Urinary bladder (tissue), 4 donors: ENCODE measurements around the gene TUBA3D. TPM values are rescaled to one million over a fixed set of nuclear protein-coding genes. Genes with fewer than 3 reads are reported as not detected.
"Not testable (repeated sequence)": the region's sequence is repeated elsewhere in the genome, so short reads cannot be mapped to it uniquely, and the experiment has no call there.

Experiments
- DNase-seq: peaks from one replicate; pipeline ENCODE4 v3.0.0-alpha.2; 2015; ENCODE audit errors: extremely low spot score
- H3K27ac ChIP-seq: one replicate; pipeline ENCODE4 v1.5.1; 2013; ENCODE audit warnings: low read depth, mild to moderate bottlenecking, moderate library complexity
- H3K36me3 ChIP-seq: one replicate; pipeline ENCODE4 v1.6.1; 2013; ENCODE audit warnings: mild to moderate bottlenecking, moderate library complexity; ENCODE audit not compliant: insufficient read depth
- H3K4me1 ChIP-seq: one replicate; pipeline ENCODE4 v1.6.1; 2013; ENCODE audit warnings: mild to moderate bottlenecking, moderate library complexity; ENCODE audit not compliant: insufficient read depth
- H3K4me3 ChIP-seq: one replicate; pipeline ENCODE4 v1.5.1; 2013; ENCODE audit warnings: low read depth, low read length
- WGBS: extraction: QIAGEN DNeasy Blood & Tissue Kit; methylation state at CpG from one replicate; pipeline ENCODE4 v1.1.7; 2013; 5-methylcytosine and 5-hydroxymethylcytosine counted together
- polyA plus RNA-seq: library from polyadenylated mRNA; stranded (reverse); fragments of 200-250 nt; gene quantifications from one replicate; pipeline ENCODE4 v1.2.3, GENCODE V29; 2013
- total RNA-seq: library from RNA; depleted of rRNA; stranded (reverse); fragments of >200 nt; gene quantifications from one replicate; pipeline ENCODE4 v1.2.3, GENCODE V29; 2014
- donor health status: healthy with polysubstance abuse.
- donor health status: healthy.

The TUBA3D gene
- total and polyA plus RNA-seq, 2 donors, result not detected

DNA sequence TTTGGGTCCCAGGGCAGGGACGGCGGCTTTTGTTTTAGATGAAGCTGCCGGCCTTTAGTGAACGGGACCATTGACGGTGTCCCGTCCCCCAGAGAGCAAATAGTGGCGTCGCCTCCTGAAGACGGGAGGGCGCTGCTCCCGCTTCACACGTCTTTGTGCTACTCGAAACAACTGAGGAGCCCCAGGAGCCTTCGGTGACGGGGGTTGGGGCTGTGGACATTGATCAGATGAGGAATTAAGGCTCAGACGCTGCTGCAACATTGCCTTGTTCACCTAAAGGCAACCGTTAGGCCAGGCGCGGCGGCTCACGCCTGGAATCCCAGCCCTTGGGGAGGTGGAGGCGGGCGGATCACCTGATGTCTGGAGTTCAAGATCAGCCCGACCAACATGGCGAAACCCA lies 444 bp downstream of the TUBA3D start:
- DNase-seq, H3K4me3 ChIP-seq, H3K27ac ChIP-seq, H3K4me1 ChIP-seq, H3K36me3 ChIP-seq: not testable (repeated sequence)
- 98% methylated on average over 25 of the region's 25 CpGs for WGBS

DNA sequence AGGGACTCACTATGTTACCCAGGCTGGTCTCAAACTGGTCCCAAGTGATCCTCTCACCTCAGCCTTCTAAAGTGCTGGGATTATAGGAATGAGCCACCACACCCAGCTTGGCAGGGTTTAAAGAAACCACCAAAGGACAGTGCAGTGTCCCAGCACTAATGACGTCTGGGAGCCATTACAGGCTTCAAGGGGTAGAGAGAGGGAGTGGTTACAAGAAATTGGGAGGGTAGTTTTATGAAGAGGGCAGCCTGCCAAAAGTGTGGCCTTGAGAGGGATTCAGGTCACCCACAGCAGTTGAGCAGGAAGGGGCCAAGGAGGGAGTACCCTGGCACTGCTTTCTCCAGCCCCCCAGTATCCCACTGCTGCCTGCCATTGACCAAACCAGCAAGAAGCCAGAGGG lies 1.3 kb downstream of the TUBA3D start:
- not testable (repeated sequence) for H3K4me3 ChIP-seq, H3K4me1 ChIP-seq, H3K36me3 ChIP-seq, H3K27ac ChIP-seq, DNase-seq
- WGBS, result 58% methylated on average over 1 of the region's 1 CpG

DNA sequence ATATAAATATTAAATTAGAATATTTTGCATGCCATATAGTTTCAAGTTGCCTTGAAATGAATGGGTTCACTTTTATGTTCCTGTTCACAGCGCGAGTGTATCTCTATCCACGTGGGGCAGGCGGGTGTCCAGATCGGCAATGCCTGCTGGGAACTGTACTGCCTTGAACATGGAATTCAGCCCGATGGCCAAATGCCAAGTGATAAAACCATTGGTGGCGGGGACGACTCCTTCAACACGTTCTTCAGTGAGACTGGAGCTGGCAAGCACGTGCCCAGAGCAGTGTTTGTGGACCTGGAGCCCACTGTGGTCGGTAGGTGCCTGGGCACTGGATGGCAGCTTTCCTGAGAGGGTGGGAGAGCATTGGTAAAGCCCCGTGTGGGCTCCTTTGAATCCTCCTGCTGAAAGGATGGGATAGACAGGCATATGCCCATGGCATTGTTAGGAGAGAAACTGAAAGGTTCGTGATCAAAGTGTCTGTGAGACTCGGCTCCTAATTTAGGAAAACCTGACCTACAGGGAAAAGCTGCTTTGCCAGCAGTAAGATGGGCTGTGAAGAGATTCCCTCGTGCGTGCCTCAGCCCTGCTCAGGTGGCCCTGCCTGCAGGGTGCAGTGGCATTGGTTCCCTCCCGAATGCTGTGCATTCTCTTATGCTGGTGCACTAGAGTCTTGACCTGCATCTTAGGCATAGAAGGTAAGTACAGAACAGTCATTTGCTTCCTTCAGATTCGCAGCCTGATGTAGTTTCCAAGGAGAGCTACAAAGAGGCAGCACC lies 2.3 kb downstream of the TUBA3D start:
- H3K4me3 ChIP-seq, H3K4me1 ChIP-seq, H3K27ac ChIP-seq, DNase-seq, H3K36me3 ChIP-seq: not testable (repeated sequence)
- 72% methylated on average over 15 of the region's 18 CpGs for WGBS

DNA sequence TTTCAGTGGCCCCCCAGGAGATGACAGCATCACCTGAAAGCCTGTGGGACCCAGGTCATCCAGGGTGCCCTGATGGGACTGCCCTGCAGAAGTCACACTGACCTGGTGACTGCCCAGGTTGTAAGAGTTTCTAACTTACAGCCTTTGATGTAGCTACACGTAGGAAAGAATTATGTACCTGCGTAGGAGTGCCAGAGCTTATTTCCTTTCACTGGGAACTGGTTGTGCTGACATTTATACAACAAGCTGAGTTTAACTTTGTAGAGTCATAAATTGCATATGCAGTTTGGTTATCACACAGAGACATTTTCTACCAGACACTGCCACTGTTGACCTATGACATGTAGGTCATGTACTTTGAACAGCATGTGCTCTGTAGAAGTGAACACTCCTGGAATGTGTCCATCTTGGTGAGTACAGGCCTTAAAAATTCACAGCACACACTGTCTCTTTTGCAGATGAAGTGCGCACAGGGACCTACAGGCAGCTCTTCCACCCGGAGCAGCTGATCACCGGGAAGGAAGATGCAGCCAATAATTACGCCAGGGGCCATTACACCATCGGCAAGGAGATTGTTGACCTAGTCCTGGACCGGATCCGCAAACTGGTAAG lies 3.0 kb downstream of the TUBA3D start:
- H3K27ac ChIP-seq, H3K4me3 ChIP-seq, DNase-seq, H3K4me1 ChIP-seq, H3K36me3 ChIP-seq: not testable (repeated sequence)
- WGBS, result 95% methylated on average over 9 of the region's 9 CpGs

DNA sequence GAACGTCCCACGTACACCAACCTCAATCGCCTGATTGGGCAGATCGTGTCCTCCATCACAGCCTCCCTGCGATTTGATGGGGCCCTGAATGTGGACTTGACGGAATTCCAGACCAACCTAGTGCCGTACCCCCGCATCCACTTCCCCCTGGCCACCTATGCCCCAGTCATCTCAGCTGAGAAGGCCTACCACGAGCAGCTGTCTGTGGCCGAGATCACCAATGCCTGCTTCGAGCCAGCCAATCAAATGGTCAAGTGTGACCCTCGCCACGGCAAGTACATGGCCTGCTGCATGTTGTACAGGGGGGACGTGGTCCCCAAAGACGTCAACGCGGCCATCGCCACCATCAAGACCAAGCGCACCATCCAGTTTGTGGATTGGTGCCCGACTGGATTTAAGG lies 4.4 kb downstream of the TUBA3D start:
- H3K4me1 ChIP-seq, DNase-seq, H3K27ac ChIP-seq, H3K36me3 ChIP-seq, H3K4me3 ChIP-seq: not testable (repeated sequence)
- 97% methylated on average over 17 of the region's 20 CpGs for WGBS

DNA sequence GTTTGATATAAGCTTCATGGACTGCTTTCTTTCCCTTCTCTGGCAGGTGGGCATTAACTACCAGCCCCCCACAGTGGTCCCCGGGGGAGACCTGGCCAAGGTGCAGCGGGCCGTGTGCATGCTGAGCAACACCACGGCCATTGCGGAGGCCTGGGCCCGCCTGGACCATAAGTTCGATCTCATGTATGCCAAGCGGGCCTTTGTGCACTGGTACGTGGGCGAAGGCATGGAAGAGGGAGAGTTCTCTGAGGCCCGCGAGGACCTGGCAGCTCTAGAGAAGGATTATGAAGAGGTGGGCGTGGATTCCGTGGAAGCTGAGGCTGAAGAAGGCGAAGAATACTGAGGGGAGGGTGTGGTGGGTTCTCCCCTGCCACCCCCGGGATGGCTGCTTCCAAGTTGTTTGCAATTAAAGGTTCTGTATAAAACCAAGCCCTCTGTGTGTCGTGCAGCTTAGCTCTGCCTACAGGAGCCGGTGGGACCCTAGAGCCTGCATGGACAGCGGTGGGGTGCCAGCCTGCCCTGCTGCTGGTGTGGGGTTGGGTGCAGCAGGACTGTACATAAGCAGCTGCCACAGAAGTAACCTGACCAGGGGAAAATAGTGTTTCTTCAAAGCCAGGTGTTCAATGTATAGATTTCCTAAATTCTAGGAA lies 6.7 kb downstream of the TUBA3D start:
- H3K4me3 ChIP-seq, H3K36me3 ChIP-seq, DNase-seq, H3K27ac ChIP-seq, H3K4me1 ChIP-seq: not testable (repeated sequence)
- WGBS, result 94% methylated on average over 19 of the region's 19 CpGs

DNA sequence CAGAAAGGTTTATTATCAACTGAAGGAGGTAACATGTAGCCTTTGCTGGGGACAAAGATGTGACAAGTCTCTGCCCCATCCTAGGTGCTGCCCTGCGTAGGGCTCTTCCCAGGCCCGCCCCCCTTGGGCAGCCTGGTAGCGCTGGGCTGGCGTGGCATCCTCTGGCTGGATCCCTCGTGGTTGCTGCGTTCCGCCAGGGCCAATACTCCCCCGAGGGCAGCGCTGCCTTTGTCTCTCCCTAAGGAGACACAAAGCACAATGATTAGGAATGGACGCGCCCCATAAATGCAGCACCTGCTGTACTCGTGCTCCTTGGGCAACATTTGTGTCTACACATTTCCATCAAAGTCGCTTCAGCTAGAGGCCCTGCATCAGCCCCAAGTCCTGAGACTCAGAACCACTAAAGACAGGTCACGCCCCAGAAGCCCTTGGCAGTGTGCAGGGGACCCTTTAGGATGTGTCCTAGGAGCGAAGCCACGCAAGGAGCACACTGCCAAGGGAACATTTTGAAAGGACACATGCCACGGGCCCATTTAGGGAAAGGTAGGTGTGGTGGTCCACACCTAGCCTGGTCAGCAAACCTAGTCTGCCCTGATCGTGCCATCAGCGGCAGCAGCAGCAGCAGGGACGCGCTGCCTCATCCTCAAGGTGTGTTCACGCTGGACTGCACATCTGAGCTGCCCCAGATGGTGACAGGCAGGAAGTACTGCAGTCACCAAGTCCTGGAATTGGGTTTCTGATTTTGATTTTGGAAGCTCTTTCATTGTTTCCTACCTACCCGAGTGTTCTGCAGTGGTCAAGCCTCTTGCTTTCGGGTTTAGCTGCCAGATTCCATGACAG lies 8.3 kb downstream of the TUBA3D start:
- not testable (repeated sequence) for DNase-seq, H3K36me3 ChIP-seq, H3K27ac ChIP-seq, H3K4me1 ChIP-seq, H3K4me3 ChIP-seq
- WGBS, result 92% methylated on average over 23 of the region's 24 CpGs

DNA sequence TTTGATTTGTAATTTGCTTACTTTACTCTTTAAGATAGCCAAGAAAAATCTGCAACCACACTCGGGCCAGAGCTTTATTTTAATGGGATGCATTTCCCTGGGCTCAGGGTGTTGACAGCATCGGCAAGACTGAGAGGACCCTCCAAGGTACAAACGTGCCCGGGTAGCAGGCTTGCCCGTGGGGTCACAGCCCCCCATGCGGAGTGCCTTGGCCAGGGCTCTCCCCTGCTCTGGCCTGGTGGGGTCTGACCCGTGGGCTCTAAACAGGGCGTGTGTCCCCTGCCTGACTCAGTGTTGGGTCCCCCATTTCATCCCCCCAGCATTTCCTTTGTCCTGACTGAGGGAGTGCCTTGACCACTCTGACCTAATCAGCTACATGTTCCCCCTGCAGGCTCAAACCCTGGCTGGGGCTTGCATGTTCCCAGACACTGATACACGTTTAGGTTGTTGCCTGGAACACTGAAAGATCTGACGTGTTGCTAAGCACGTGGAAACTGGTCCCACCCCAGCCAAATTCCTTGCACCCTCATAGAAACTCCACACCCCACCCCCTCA lies 9.1 kb downstream of the TUBA3D start:
- H3K36me3 ChIP-seq, DNase-seq, H3K4me3 ChIP-seq, H3K4me1 ChIP-seq, H3K27ac ChIP-seq: not testable (repeated sequence)
- 84% methylated on average over 11 of the region's 11 CpGs for WGBS

DNA sequence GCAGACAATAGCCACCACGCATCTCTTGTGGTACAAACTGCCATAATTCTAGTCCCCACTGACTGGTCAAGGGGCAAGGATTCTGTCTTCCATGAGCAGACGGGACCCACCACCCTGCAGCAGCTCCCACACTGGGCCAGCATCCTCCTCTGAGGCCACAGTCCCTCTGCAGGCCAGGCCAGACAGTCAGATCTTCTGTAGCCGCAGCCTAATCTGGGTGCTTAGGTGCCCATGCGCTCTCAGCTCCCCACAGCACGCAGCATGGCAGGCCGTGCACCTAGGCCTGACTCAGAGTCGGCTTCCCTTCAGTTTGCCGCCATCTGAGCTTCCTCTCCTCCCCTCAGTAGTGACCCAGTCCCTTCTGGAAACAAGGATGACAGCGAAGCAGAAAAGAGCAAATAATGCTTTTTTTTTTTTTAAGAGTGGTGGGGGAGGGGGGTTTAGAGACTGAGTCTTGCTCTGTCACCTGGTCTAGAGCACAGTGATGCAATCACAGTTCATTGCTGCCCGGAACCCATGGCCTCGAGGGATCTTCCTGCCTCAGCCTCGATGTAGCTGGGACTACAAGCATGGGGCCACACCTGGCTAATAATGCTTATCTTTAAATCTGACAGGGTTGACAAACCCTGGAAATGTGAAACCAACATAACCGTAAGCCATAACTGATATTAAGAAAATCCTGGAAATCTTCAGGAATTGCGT lies 10.4 kb downstream of the TUBA3D start:
- 91% methylated on average over 14 of the region's 14 CpGs for WGBS
- not testable (repeated sequence) for H3K27ac ChIP-seq, DNase-seq, H3K36me3 ChIP-seq, H3K4me3 ChIP-seq, H3K4me1 ChIP-seq

DNA sequence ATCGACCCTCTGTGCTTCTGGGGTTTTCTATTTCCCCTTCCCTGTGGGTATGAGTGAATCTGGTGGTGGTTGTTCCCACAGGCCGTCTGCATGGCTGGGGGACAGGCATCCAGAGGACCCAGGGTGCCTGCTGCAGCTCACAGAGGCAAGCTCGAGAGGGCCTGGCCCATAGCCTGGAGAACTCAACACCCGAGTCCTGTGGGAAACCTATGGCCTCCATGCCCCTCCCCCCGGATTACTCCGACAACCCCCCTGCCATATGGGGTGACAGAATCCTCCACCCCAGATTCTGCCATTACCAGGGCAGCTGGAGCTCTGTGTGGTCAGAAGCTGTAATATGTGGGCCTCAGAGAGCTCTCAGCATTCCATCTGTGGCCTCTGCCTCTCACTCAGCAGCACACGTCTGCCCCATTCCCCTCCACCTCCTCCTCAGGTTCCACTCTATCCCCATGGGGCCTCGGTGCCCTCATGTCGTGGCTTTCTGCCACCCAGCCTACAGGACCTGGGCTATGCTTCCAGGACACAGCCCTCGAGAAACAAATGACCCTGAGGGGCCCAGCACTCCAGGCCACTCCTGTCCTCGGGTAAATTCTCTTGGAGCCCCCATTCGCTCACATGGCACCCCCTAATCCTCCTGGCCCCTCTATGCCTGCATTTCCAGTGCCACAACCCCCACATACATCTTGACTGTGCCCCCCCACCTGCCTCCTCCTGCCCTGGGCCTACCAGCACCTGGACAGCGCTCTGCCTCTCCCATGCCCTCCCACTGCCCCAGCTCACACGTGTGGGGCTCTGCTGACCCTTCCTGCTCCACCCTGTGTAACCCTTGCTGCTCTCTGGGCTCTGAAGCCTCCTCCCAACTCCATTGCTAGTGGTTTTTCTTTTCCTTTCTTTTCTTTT lies 12.6 kb downstream of the TUBA3D start:
- 80% methylated on average over 14 of the region's 14 CpGs for whole genome bisulfite sequencing
- no peak overlapping the region for H3K27ac ChIP-seq
- H3K36me3 ChIP-seq, result no peaks in the 10 kb centered on the region
- no peak for DNase-seq
- peaks cover 2% of the 10 kb centered on the region for H3K4me1 ChIP-seq
- H3K4me3 ChIP-seq, result no peak overlapping the region

DNA sequence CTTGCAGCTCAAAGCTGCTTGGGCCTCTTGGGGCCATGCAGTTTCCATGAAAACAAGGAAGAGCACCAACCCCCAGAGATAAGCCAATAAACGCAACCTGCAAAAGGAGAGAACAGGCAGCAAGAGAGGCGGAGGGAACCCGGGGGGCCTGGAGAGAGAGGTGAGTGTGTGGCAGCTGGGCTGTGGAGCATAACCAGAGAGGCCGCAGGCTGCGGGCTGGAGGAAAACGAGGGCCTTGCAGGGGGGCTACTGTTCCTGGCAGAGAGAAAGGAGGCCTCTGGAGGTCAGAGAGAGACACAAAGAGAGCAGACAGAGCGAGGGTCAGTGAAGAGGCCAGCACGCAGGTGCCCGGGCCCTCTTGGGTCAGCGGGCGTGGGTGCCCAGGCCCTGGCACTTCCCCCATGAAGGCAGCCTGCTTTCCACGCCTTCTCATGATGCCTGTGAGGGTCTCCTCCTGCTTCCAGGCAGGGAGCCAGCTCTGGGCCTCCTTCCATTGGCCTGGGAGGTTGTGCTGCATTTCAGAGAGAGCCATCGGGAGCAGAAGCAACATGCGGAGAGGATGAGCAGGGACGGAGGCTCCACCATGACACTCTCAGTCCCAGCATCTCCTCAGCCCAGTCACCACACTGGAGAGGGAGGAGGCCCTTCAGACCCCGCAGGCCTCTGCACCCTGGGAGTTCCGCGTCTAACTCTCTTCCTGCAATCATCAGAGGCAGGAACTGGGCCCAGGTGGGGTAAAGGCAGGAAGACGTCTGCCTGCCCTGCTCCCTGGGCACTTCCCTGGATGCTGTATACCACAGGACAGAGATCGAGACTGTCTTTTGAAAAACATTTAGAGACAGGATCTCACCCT lies 14.9 kb downstream of the TUBA3D start:
- 67% methylated on average over 20 of the region's 20 CpGs for WGBS
- not testable (repeated sequence) for DNase-seq, H3K27ac ChIP-seq, H3K36me3 ChIP-seq, H3K4me1 ChIP-seq
- H3K4me3 ChIP-seq, result peak overlapping the region; percentile 4
